ENCODE measurements around the gene ETF1.
"Not testable (repeated sequence)": the region's sequence is repeated elsewhere in the genome, so short reads cannot be mapped to it uniquely, and the experiment has no call there.

The ETF1 gene

GRCh38 chr5:138482638-138483037, 60.4 kb downstream of the ETF1 start:
- no peak overlapping the region for H3K4me3 ChIP-seq (replicated peaks in 1 of 2; ENCODE audit: low read depth in 2 of 2, low read length in 2 of 2)
- DNase-seq (ENCODE audit: low read depth in 2 of 2): no peak
- no peak for TF ChIP-seq CTCF (IDR thresholded peaks at IDR 0.05; ENCODE audit: low read depth, low read length)

GRCh38 chr5:138476918-138477317, 66.1 kb downstream of the ETF1 start:
- H3K4me3 ChIP-seq (replicated peaks in 1 of 2; ENCODE audit: low read depth in 2 of 2, low read length in 2 of 2): no peak overlapping the region
- no peak for DNase-seq (ENCODE audit: low read depth in 2 of 2)
- TF ChIP-seq CTCF (IDR thresholded peaks at IDR 0.05; ENCODE audit: low read depth, low read length): no peak

GRCh38 chr5:138473151-138473550, 69.9 kb downstream of the ETF1 start:
- not testable (repeated sequence) for DNase-seq (ENCODE audit: low read depth in 2 of 2); H3K4me3 ChIP-seq (replicated peaks in 1 of 2; ENCODE audit: low read depth in 2 of 2, low read length in 2 of 2)

GRCh38 chr5:138472353-138472752, 70.7 kb downstream of the ETF1 start:
- no peak overlapping the region for H3K4me3 ChIP-seq (replicated peaks in 1 of 2; ENCODE audit: low read depth in 2 of 2, low read length in 2 of 2)
- TF ChIP-seq CTCF (IDR thresholded peaks at IDR 0.05; ENCODE audit: low read depth, low read length): no peak
- no peak for DNase-seq (ENCODE audit: low read depth in 2 of 2)

GRCh38 chr5:138471052-138471361, 72.0 kb downstream of the ETF1 start:
- H3K4me3 ChIP-seq (replicated peaks in 1 of 2; ENCODE audit: low read depth in 2 of 2, low read length in 2 of 2): no peak overlapping the region
- no peak for TF ChIP-seq CTCF (IDR thresholded peaks at IDR 0.05; ENCODE audit: low read depth, low read length)
- no peak for DNase-seq (ENCODE audit: low read depth in 2 of 2)

- no peak for DNase-seq (ENCODE audit: low read depth in 2 of 2)
- TF ChIP-seq CTCF (IDR thresholded peaks at IDR 0.05; ENCODE audit: low read depth, low read length): no peak
- H3K4me3 ChIP-seq (replicated peaks in 1 of 2; ENCODE audit: low read depth in 2 of 2, low read length in 2 of 2): no peak overlapping the region
These were observed 72.5 kb downstream of the ETF1 start for GRCh38 chr5:138470322-138471051.

GRCh38 chr5:138469540-138470321, 73.3 kb downstream of the ETF1 start:
- DNase-seq (ENCODE audit: low read depth in 2 of 2): peak; percentile 90 to 95
- no peak for TF ChIP-seq CTCF (IDR thresholded peaks at IDR 0.05; ENCODE audit: low read depth, low read length)
- H3K4me3 ChIP-seq (replicated peaks in 1 of 2; ENCODE audit: low read depth in 2 of 2, low read length in 2 of 2): no peak overlapping the region
